GM20000 (cell line): ENCODE measurements around the gene DOCK6.

Source experiments
- DNase-seq: peaks from one replicate; pipeline ENCODE4 v3.0.0; 2012; ENCODE audit warnings: low spot score
- TF ChIP-seq, protein P1 (sequence below): IDR thresholded peaks from 2 replicates; pipeline ENCODE4 v1.5.1; 2012; ENCODE audit warnings: mild to moderate bottlenecking, control low read depth; ENCODE audit errors: extremely low read depth, missing control alignments

Gene DOCK6

DNA sequence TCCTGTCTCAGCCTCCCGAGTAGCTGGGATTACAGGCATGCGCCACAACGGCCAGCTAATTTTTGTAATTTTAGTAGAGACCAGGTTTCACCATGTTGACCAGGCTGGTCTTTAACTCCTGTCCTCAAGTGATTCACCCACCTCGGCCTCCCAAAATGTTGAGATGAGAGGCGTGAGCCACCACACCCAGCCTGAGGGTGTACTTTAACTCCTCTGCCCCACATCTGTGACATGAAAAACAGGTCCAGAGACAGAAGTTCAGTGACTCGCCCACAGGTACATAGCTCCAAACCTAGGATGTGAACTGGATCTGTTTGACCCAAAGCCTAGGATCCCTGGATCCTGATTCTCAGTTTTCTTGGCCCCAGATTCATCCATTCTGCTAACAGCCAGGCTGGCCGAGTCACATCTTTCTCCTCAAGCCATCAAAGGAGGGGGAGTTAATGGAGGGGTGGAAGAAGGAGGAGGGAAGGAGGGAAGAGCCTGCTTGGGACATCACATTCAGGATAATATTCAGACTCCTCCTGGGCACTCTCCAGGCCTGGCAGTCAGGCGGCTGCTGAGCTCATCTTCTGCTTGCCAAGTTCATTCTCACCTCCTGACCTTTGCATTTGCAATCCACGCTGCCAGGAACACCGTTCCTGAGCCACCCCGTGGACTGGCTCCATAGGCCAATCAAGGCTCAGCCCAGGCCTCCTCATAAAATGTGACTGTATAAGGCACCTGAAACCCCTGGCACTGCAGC, 109.8 kb downstream of the DOCK6 start:
- TF ChIP-seq, protein P1, sequence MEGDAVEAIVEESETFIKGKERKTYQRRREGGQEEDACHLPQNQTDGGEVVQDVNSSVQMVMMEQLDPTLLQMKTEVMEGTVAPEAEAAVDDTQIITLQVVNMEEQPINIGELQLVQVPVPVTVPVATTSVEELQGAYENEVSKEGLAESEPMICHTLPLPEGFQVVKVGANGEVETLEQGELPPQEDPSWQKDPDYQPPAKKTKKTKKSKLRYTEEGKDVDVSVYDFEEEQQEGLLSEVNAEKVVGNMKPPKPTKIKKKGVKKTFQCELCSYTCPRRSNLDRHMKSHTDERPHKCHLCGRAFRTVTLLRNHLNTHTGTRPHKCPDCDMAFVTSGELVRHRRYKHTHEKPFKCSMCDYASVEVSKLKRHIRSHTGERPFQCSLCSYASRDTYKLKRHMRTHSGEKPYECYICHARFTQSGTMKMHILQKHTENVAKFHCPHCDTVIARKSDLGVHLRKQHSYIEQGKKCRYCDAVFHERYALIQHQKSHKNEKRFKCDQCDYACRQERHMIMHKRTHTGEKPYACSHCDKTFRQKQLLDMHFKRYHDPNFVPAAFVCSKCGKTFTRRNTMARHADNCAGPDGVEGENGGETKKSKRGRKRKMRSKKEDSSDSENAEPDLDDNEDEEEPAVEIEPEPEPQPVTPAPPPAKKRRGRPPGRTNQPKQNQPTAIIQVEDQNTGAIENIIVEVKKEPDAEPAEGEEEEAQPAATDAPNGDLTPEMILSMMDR, result no peak
- DNase-seq, result no peak

DNA sequence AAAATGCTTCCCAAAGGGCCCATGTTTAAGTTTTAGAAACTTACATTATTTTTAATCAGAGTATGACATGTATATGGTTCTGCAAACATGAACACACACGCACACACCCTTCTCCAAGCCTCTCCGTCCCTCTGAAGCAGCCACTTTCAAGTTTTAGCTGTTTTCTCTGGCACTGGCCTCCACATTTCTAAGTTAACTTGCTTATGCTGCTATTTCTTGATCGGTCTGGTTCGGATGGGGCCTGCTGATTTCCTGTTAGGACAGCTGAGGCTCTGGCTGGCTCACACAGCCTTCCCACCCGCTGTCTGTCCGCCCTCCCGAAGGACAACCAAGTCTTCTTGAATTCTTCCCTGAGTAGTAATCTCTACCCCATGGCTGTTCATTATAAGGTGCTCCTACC, 111.1 kb downstream of the DOCK6 start:
- DNase-seq, result no peak
- TF ChIP-seq, protein P1, result no peak
